Right cardiac atrium (tissue), 5 donors: ENCODE results near the gene NSMF. TPM values are rescaled to one million over a fixed set of nuclear protein-coding genes. Genes with fewer than 3 reads are reported as not detected.

Experiments
- ATAC-seq, 2 donors: fragments of 200-7000 bp; cut with Tn5 transposase; one replicate each; pipeline versions ENCODE4 v1.8.0 to v1.9.1; 2020; ENCODE audit warnings: moderate library complexity in 2 of 2, mild to moderate bottlenecking in 1 of 2
- DNase-seq, 3 donors: peaks; one replicate each; pipeline ENCODE4 v3.0.0-alpha.2; 2020
- H3K27ac ChIP-seq: one replicate; pipeline ENCODE4 v1.5.1; 2013; ENCODE audit warnings: mild to moderate bottlenecking, low read length, control low read depth, moderate library complexity
- H3K27me3 ChIP-seq: one replicate; pipeline ENCODE4 v1.6.1; 2013; ENCODE audit not compliant: control insufficient read depth, insufficient read depth
- H3K4me1 ChIP-seq: one replicate; pipeline ENCODE4 v1.6.1; 2013; ENCODE audit warnings: low read length; ENCODE audit not compliant: control insufficient read depth, insufficient read depth
- H3K4me3 ChIP-seq: one replicate; pipeline ENCODE4 v1.5.1; 2013; ENCODE audit warnings: low read length, control low read depth
- H3K9me3 ChIP-seq: one replicate; pipeline ENCODE4 v1.6.1; 2013; ENCODE audit warnings: low read length; ENCODE audit not compliant: control insufficient read depth
- WGBS: extraction: QIAGEN DNeasy Blood & Tissue Kit; methylation state at CpG from one replicate; pipeline ENCODE4 v1.1.7; 2013; 5-methylcytosine and 5-hydroxymethylcytosine counted together
- intact Hi-C, 4 donors: fragments of 100-400 bp; cut with DNase I; formaldehyde crosslinking; loops; one replicate each; pipeline versions ENCODE4 v1.11.0 to v1.14.0; 2022 to 2023
- polyA plus RNA-seq: library from polyadenylated mRNA; stranded (reverse); fragments of 200-250 nt; gene quantifications from one replicate; pipeline ENCODE4 v1.2.3, GENCODE V29; 2013
- total RNA-seq, 4 donors: library from RNA; stranded (reverse); fragmentation: NEBNext Ultra II Directional; extraction: Animal tissue kit (Norgen Biotek cat#: 25700); gene quantifications; one replicate each; pipeline ENCODE4 v1.2.1, GENCODE V29; 2021
- donor health status: healthy with polysubstance abuse.
- donor health status: DM: no; HTN: yes; CAD: no.
- donor health status: DM: no; HTN: no; CAD: no.
- donor health status: DM: no; HTN: yes; CAD: no; lungs with severe emphysema.
- donor health status: DM: yes; HTN: yes; CAD: no.

Gene NSMF
- total and polyA plus RNA-seq, 5 donors = 12.4 to 25.5 (median 18.8) TPM

GRCh38 chr9:137480686-137481683 lies 21.9 kb upstream of the NSMF start:
- ATAC-seq = no peak
- H3K27ac ChIP-seq = no peak overlapping the region
- WGBS = 93% methylated on average over 38 of the region's 38 CpGs

DNA sequence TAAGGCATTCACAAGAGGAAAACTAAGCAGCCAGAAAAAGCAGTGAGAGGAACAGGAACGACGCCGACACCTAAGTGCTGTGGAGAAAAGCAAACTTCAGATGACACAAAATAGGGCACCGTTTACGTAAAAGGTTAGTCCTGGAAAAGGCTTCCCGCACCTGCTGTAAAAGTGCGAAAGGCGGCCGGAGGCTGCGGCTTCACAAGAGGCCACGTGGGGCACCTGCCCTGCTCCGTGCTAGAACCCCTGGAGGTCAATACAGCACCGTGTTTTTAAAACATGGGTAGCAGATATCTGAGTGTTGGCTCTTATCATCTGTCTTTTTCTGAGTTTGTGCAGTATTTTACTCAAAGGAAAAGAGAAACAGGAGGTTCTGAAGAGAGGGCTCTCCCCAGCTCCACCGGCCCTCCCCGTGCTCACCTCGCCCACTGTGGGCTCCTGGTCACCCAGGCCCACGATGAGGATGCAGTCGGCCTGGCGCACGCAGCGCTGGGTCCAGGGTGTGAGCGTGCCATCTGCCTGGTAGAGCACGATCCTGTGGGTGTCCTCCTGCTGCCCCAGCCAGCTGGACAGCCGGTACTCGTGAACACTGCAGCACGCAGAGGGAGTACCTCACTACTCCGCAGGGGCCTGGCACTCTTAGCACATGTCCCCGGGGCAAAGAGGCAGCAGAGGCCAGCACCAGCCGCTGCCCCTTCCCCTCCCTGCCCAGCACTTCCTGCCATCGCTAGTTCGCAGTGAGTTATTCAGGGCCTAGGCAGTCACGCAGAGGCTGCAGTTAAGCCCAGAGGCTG lies 21.0 kb upstream of the NSMF start:
- intact Hi-C loops = no loop called here
- DNase-seq (peak in 1 of 3 donors; percentile 39), ATAC-seq (no peak)
- Histone ChIP-seq H3K9me3 (no peaks in the 10 kb centered on the region), H3K27ac (no peak overlapping the region), H3K4me1 (no peaks in the 10 kb centered on the region), H3K27me3 (no peaks in the 10 kb centered on the region), H3K4me3 (no peak overlapping the region)
- 84% methylated on average over 32 of the region's 32 CpGs for WGBS

More at GRCh38 chr9:137480686-137481683, 21.9 kb upstream of the NSMF start:
- peak in 1 of 3 donors; percentile 32 for DNase-seq
- no peaks in the 10 kb centered on the region for H3K9me3 ChIP-seq
- intact Hi-C loops = no loop called here
- no peaks in the 10 kb centered on the region for H3K27me3 ChIP-seq
- no peak overlapping the region for H3K4me3 ChIP-seq
- no peaks in the 10 kb centered on the region for H3K4me1 ChIP-seq

GRCh38 chr9:137478962-137479861 lies 20.1 kb upstream of the NSMF start:
- WGBS = 69% methylated on average over 36 of the region's 36 CpGs
- intact Hi-C loops = no loop called here
- Histone ChIP-seq H3K27ac (no peak overlapping the region), H3K4me3 (no peak overlapping the region), H3K9me3 (no peaks in the 10 kb centered on the region), H3K27me3 (no peaks in the 10 kb centered on the region), H3K4me1 (no peaks in the 10 kb centered on the region)
- DNase-seq (peak in 1 of 3 donors; percentile 30), ATAC-seq (no peak)

DNA sequence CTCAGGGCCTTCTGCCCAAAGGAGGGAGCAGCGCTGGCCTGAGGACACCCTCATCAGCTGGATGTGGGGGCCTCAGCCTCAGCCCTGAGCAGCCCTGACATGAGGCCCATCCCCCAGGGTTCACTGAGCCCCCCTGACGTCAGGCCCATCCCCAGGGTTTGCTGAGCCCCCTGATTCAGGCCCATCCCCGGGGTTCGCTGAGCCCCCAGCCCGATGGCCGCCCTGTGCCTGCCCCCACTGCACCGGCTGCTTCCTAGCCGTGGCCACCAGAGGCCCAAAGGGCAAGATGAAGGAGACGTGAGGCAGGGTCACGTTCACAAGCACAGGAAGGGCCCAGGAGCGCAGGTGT lies 19.5 kb upstream of the NSMF start:
- Histone ChIP-seq H3K4me1 (no peaks in the 10 kb centered on the region), H3K27ac (no peak overlapping the region), H3K4me3 (no peak overlapping the region), H3K9me3 (no peaks in the 10 kb centered on the region), H3K27me3 (no peaks in the 10 kb centered on the region)
- WGBS = 80% methylated on average over 11 of the region's 11 CpGs
- DNase-seq (peak in 2 of 3 donors; percentile 36 to 44), ATAC-seq (no peak)
- intact Hi-C loops = no loop called here

- Histone ChIP-seq H3K4me3 (no peak overlapping the region), H3K4me1 (no peaks in the 10 kb centered on the region), H3K9me3 (no peaks in the 10 kb centered on the region), H3K27me3 (no peaks in the 10 kb centered on the region), H3K27ac (no peak overlapping the region)
- DNase-seq (peak in 2 of 3 donors; percentile 45 to 47), ATAC-seq (peak; percentile 14 to 17)
- intact Hi-C loops = no loop called here
- 79% methylated on average over 29 of the region's 29 CpGs for WGBS
Observed at GRCh38 chr9:137477778-137478612, 18.9 kb upstream of the NSMF start.

GRCh38 chr9:137476856-137477255 lies 17.7 kb upstream of the NSMF start:
- intact Hi-C loops = no loop called here
- no peak overlapping the region for H3K27ac ChIP-seq
- 90% methylated on average over 11 of the region's 11 CpGs for WGBS
- H3K27me3 ChIP-seq = no peaks in the 10 kb centered on the region
- DNase-seq = peak in 1 of 3 donors; percentile 13
- no peak overlapping the region for H3K4me3 ChIP-seq
- H3K4me1 ChIP-seq = no peaks in the 10 kb centered on the region
- no peak for ATAC-seq
- no peaks in the 10 kb centered on the region for H3K9me3 ChIP-seq

- H3K4me1 ChIP-seq = no peaks in the 10 kb centered on the region
Observed at GRCh38 chr9:137475666-137476065, 16.5 kb upstream of the NSMF start.

DNA sequence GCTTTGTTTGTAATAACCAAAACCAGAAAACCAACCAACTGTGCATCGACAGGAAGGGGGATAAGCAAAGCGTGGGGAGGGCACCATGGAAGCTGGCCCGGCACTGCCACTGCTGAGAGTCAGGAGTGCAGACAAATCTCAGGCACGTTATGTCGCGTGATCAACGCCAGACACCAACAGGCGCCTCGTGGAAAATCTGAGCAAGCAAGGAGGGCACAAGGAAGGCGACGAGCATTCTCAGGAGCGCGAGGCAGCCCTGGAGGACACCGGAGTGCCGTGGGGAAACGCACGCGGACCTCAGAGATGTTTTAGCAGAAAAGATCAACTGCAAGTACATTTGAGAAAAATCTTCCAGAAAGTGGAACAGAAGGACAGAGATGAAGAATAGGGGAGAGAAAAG lies 15.1 kb upstream of the NSMF start:
- DNase-seq = peak in 2 of 3 donors; percentile 18 to 29
- Histone ChIP-seq H3K27me3 (no peaks in the 10 kb centered on the region), H3K4me1 (no peaks in the 10 kb centered on the region), H3K27ac (no peak overlapping the region), H3K4me3 (no peak overlapping the region), H3K9me3 (no peaks in the 10 kb centered on the region)
- ATAC-seq = no peak
- WGBS = 92% methylated on average over 18 of the region's 18 CpGs
- intact Hi-C loops = no loop called here

More at GRCh38 chr9:137475666-137476065, 16.5 kb upstream of the NSMF start:
- ATAC-seq = no peak
- no peak for DNase-seq
- no peak overlapping the region for H3K27ac ChIP-seq
- H3K27me3 ChIP-seq = no peaks in the 10 kb centered on the region
- intact Hi-C loops = no loop called here
- H3K9me3 ChIP-seq = no peaks in the 10 kb centered on the region
- WGBS = 83% methylated on average over 3 of the region's 3 CpGs
- H3K4me3 ChIP-seq = no peak overlapping the region

GRCh38 chr9:137470785-137471184 lies 11.7 kb upstream of the NSMF start:
- 75% methylated on average over 7 of the region's 7 CpGs for WGBS
- ATAC-seq (no peak), DNase-seq (no peak)

DNA sequence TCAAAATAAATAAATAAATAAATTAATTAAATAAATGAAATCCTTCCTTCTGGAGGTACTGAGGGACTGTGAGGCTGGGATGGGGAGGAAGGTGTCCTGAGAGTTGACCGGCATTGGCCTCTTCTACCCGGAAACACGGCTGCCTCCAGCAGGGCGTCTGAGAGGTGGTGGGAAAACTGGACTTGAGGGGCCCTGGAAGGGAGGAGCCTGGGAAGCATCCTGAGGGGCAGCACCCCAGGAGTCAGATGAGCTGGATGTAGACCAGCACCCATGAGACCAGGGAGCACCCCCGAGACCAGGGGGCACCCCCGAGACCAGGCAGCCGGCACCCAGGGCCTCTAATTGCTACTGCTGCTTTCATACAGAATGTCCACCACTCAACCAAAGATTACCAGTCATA lies 8.8 kb upstream of the NSMF start:
- WGBS = 97% methylated on average over 7 of the region's 7 CpGs
- Histone ChIP-seq H3K9me3 (no peaks in the 10 kb centered on the region), H3K27ac (no peak overlapping the region), H3K4me3 (no peak overlapping the region), H3K4me1 (no peaks in the 10 kb centered on the region), H3K27me3 (no peaks in the 10 kb centered on the region)
- no peak for ATAC-seq
- intact Hi-C loops = no loop called here
- peak in 1 of 3 donors; percentile 22 for DNase-seq

More at GRCh38 chr9:137470785-137471184, 11.7 kb upstream of the NSMF start:
- Histone ChIP-seq H3K27ac (no peak overlapping the region), H3K4me3 (no peak overlapping the region), H3K27me3 (no peaks in the 10 kb centered on the region), H3K9me3 (no peaks in the 10 kb centered on the region), H3K4me1 (no peaks in the 10 kb centered on the region)
- intact Hi-C loops = no loop called here
